GM21619 (cell line): ENCODE results near the gene HBQ1.
"Not testable (repeated sequence)": the region's sequence is repeated elsewhere in the genome, so short reads cannot be mapped to it uniquely, and the experiment has no call there.

Experiments used
- ATAC-seq: cut with Tn5 transposase; IDR thresholded peaks from one replicate; pipeline ENCODE4 v1.9.1; 2021; ENCODE audit not compliant: unreplicated experiment

The HBQ1 gene

DNA sequence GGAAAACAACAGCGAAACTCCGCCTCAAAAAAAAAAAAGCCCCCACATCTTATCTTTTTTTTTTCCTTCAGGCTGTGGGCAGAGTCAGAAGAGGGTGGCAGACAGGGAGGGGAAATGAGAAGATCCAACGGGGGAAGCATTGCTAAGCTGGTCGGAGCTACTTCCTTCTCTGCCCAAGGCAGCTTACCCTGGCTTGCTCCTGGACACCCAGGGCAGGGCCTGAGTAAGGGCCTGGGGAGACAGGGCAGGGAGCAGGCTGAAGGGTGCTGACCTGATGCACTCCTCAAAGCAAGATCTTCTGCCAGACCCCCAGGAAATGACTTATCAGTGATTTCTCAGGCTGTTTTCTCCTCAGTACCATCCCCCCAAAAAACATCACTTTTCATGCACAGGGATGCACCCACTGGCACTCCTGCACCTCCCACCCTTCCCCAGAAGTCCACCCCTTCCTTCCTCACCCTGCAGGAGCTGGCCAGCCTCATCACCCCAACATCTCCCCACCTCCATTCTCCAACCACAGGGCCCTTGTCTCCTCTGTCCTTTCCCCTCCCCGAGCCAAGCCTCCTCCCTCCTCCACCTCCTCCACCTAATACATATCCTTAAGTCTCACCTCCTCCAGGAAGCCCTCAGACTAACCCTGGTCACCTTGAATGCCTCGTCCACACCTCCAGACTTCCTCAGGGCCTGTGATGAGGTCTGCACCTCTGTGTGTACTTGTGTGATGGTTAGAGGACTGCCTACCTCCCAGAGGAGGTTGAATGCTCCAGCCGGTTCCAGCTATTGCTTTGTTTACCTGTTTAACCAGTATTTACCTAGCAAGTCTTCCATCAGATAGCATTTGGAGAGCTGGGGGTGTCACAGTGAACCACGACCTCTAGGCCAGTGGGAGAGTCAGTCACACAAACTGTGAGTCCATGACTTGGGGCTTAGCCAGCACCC, 5.0 kb upstream of the HBQ1 start:
- ATAC-seq = no peak

DNA sequence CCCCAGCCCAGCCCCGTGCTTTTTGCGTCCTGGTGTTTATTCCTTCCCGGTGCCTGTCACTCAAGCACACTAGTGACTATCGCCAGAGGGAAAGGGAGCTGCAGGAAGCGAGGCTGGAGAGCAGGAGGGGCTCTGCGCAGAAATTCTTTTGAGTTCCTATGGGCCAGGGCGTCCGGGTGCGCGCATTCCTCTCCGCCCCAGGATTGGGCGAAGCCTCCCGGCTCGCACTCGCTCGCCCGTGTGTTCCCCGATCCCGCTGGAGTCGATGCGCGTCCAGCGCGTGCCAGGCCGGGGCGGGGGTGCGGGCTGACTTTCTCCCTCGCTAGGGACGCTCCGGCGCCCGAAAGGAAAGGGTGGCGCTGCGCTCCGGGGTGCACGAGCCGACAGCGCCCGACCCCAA, 4.3 kb upstream of the HBQ1 start:
- not testable (repeated sequence) for ATAC-seq

DNA sequence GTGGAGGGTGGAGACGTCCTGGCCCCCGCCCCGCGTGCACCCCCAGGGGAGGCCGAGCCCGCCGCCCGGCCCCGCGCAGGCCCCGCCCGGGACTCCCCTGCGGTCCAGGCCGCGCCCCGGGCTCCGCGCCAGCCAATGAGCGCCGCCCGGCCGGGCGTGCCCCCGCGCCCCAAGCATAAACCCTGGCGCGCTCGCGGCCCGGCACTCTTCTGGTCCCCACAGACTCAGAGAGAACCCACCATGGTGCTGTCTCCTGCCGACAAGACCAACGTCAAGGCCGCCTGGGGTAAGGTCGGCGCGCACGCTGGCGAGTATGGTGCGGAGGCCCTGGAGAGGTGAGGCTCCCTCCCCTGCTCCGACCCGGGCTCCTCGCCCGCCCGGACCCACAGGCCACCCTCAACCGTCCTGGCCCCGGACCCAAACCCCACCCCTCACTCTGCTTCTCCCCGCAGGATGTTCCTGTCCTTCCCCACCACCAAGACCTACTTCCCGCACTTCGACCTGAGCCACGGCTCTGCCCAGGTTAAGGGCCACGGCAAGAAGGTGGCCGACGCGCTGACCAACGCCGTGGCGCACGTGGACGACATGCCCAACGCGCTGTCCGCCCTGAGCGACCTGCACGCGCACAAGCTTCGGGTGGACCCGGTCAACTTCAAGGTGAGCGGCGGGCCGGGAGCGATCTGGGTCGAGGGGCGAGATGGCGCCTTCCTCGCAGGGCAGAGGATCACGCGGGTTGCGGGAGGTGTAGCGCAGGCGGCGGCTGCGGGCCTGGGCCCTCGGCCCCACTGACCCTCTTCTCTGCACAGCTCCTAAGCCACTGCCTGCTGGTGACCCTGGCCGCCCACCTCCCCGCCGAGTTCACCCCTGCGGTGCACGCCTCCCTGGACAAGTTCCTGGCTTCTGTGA, 3.5 kb upstream of the HBQ1 start, which contains the start of gene HBA1:
Gene HBA1, plus strand, starts transcription at position 204 of the 906 bp plus-strand sequence. Its CDS starts 37 bp downstream, at position 241.
- not testable (repeated sequence) for ATAC-seq

DNA sequence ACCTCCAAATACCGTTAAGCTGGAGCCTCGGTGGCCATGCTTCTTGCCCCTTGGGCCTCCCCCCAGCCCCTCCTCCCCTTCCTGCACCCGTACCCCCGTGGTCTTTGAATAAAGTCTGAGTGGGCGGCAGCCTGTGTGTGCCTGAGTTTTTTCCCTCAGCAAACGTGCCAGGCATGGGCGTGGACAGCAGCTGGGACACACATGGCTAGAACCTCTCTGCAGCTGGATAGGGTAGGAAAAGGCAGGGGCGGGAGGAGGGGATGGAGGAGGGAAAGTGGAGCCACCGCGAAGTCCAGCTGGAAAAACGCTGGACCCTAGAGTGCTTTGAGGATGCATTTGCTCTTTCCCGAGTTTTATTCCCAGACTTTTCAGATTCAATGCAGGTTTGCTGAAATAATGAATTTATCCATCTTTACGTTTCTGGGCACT, 2.9 kb upstream of the HBQ1 start:
- ATAC-seq = no peak

DNA sequence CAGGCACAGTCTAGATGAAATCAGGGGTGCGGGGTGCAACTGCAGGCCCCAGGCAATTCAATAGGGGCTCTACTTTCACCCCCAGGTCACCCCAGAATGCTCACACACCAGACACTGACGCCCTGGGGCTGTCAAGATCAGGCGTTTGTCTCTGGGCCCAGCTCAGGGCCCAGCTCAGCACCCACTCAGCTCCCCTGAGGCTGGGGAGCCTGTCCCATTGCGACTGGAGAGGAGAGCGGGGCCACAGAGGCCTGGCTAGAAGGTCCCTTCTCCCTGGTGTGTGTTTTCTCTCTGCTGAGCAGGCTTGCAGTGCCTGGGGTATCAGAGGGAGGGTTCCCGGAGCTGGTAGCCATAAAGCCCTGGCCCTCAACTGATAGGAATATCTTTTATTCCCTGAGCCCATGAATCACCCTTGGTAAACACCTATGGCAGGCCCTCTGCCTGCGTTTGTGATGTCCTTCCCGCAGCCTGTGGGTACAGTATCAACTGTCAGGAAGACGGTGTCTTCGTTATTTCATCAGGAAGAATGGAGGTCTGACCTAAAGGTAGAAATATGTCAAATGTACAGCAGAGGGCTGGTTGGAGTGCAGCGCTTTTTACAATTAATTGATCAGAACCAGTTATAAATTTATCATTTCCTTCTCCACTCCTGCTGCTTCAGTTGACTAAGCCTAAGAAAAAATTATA, 2.1 kb upstream of the HBQ1 start:
- no peak for ATAC-seq

DNA sequence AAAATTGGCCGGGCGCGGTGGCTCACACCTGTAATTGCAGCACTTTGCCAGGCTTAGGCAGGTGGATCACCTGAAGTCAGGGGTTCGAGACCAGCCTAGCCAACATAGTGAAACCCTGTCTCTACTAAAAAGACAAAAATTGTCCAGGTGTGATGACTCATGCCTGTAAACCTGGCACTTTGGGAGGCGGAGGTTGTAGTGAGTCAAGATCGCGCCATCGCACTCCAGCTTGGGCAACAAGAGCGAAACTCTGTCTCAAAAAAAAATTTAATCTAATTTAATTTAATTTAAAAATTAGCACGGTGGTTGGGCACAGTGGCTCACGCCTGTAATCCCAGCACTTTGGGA, 1.6 kb upstream of the HBQ1 start:
- no peak for ATAC-seq

DNA sequence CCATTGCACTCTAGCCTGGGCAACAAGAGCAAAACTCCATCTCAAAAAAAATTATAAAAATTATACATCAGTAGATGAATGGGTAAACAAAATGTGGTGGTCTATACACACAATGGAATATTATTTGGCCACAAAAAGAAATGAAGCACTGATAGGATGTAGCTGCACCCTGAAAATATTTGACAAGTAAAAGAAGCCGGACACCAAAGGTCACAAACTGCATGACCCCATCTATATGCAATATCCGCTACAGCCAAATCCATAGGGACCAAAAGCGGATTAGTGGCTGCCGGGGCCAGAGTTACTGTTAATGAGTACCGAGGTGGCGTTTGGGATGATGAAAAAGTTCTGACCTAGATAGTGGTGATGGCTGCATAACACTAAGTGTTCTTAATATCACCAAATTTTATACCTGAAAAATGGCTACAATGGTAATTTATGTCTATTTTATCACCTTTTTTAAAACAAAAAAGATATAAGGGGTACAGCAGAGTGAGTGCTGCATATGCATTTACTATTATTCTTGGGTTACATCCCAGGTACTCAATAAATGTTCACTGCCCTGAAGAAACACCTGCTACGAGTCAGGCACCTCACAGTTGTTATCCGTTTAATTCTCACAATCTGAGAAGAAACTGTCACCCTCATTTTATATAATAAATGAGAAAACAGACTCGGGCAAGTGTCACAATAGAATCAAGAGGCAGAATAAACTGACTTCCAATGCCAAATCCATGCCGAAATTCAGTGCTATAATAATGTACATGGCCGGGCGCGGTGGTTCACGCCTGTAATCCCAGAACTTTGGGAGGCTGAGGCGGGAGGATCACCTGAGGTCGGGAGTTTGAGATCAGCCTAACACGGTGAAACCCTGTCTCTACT, 807 bp upstream of the HBQ1 start:
- no peak for ATAC-seq

DNA sequence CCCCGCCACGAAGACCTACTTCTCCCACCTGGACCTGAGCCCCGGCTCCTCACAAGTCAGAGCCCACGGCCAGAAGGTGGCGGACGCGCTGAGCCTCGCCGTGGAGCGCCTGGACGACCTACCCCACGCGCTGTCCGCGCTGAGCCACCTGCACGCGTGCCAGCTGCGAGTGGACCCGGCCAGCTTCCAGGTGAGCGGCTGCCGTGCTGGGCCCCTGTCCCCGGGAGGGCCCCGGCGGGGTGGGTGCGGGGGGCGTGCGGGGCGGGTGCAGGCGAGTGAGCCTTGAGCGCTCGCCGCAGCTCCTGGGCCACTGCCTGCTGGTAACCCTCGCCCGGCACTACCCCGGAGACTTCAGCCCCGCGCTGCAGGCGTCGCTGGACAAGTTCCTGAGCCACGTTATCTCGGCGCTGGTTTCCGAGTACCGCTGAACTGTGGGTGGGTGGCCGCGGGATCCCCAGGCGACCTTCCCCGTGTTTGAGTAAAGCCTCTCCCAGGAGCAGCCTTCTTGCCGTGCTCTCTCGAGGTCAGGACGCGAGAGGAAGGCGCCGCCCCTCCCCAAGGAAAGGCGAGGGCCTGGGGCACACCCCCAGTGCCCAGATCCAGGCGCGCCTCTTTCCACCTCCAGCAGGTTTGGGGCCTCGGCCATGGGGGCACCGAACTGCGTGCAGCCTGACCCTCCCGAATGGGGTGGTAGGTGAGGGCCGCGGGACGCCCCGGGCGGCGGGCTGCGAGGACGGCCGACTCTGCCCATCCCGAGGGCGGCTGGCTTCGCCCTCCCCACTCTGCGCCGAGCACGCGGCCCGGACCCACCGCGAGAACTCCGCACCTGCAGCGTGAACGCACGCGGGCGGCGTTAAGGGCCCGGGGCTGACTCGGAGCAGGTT, 664 bp downstream of the HBQ1 start:
- no peak for ATAC-seq

DNA sequence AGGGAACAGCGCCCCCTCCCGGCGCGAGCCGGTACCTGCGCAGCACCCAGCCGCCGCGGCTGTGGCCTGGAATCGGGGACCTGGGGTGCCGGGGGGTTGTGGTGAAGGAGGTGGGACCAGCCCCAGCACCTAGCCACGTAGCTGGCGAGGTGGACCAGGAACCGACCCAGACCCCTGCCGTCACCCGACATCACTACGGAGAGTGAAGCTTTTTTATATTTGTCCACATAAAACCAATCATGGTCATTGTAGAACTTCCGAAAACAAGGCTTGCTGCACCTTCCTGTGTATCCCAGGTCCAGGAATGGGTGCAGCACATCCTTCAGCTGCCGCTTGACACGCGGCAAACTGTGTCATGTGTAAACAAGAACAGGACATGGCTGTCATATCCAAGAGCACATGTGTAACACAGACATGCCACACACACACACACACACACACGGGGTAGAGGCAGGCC, 1.3 kb downstream of the HBQ1 start:
- ATAC-seq = no peak

DNA sequence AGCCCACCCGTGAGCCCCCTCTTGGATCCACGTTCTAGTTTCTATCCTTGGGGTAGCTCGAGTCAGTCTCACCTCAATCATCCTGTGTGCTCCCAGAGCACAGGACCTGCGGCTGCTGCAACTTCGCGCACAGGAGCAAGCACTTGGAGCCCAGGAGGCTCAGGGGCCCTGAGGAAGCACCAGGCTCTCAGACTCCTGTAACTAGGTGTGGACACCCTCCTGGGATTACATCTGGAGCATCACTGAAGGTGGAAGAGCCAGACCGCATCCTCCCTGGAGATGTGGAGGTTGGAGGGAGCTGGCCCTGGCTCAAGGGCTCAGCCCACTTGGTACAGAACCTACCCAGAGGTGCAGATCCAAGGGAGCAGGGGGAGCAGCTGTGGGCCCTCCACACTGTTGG, 2.7 kb downstream of the HBQ1 start:
- no peak for ATAC-seq

DNA sequence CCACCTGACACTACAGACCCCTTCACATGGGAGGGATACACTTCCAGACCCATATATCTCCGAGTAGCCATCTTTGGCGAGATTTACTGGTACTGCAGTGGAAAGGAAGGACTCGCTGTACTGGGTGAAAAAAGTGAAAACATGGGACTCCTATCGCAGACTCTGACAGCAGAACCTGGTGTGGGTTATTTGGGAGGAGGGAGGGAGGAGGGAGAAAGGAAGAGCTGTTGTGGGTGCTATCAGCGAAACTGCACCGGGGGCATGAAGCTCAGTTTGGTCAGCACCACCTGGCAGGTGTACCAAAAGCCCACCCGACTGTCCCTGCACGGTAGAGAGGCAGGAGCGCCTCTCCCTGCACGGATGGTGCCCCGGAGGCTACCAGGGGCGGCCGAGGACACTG, 5.0 kb downstream of the HBQ1 start:
- no peak for ATAC-seq

DNA sequence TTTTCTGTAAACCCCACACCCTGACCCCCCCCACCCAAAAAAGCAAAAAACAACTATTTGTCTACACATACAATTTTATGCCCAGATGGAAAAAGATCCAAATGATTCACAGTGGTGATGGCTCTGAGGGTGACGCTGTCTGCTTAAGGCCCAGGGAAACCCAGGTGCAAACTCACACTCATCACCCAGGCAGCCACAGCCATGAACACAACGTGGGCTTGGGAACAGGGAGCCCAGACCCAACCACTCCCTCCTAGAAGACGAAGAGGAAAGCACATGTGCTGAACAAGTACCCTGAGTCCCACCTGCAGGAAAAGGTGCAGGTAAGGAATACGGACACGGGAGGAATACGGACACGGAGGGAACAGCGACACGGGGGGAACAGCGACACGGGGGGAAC, 5.4 kb downstream of the HBQ1 start:
- no peak for ATAC-seq

DNA sequence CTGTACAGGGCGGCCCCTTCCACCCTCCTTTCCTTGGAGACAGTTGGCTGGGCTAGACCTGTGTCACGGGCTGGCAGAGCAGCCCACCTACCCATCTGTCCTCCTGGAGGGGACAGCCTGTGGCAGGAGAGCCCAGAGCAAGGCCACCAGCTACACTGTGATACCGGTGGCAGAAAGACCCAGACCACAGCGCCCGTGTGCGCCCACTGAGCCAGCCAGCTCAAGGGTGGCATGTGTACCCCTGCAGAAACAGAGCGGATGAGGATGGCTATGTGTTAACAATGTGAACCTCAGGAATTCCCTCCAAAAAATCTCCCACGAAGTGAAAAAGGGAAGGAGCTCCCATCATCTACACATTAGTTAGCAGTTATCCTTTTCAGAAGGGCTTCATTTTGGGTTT, 7.1 kb downstream of the HBQ1 start:
- ATAC-seq = no peak

DNA sequence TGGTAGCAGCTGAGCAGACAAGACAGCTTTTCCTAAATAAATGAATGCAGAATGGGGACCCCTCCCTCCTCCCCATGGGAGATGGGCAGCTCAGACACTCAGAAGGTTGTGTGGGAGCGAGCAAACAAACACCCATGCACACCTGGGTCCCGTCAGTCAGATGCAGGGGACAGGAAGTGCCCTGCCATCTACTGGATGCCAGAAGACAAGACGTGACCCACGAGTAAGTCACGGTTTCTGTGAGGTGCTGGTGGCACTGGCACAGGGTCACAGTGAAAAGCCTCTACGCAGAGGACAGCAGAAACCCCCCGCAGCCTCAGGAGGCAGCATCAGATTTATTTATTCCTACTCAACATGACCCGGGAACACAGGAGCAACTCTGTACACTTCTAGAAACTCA, 8.4 kb downstream of the HBQ1 start:
- no peak for ATAC-seq

DNA sequence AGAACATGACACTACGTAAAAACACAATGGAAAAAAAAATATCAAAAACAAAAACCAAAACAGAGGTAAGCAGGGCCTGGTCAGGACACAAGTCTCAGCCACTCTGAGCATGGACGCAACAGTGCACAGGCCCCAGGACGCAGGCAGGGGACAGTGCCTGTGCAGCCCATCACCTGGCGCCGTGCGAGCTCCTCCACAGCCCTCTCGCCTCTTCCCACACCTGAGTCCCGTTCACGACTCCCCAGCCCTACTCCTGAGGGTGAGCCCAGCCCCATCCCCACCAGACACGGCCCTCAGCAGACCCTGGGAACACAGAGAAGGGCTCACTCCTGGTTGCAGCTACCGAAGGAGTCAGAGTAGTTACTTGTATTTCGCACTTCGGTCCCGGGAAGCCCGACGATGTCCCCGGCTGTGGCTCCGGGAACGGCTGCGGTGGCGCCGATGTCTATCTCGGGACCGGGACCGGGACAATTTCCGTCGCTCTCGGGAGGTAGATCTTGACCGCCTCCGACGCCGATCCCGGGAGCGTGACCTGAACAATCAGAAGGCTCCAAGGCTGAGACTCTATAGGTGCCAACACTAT, 9.4 kb downstream of the HBQ1 start:
- ATAC-seq = no peak

DNA sequence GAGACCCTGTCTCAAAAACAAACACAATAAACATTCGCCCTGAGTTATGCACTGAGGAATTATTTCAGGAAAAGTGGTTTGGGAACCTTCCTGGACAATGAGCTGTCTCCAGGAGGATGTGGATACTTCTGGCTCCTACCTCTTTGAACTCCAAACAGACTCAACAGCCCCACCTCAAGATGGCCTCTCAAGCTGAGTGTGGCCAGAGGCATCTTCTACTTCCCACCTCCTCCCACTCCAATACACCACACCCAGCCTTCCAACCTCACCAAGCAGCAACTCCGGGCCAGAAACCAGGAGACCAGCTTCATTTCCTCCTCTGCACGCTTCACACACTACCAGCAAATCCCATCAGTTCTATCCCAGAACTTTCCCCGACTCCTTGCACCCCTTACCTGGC, 11.6 kb downstream of the HBQ1 start:
- no peak for ATAC-seq

DNA sequence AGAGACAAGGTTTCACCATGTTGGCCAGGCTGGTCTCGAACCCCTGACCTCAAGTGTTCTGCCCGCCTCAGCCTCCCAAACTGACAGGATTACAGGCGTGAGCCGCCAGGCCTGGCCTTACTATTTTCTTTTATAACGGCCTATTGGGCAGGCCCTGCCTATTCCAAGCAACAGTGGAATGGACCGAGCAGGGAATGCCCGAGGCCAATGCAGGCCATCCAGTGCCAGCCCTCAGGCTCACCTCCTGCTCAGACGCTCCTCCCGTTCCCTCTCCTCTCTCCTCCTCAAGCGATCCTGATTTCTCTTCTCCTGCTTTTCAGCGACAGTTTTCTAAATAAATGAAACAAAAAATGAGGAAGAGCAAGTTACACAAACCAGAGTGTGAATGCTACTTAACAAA, 12.4 kb downstream of the HBQ1 start:
- no peak for ATAC-seq

DNA sequence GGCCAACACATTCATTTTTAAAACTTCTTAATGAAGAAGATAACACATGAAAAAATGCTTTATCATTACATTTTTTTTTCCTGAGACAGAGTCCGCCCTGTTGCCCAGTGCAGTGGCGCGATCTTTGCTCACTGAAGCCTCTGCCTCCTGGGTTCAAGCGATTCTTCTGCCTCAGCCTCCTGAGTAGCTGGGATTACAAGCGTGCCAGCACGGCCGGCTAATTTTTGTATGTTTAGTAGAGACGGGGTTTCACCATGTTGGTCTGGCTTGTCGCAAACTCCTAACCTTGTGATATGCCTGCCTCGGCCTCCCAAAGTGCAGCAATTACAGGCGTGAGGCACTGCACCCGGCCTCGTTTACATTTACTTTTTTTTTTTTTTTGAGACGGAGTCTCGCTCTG, 13.2 kb downstream of the HBQ1 start:
- no peak for ATAC-seq

DNA sequence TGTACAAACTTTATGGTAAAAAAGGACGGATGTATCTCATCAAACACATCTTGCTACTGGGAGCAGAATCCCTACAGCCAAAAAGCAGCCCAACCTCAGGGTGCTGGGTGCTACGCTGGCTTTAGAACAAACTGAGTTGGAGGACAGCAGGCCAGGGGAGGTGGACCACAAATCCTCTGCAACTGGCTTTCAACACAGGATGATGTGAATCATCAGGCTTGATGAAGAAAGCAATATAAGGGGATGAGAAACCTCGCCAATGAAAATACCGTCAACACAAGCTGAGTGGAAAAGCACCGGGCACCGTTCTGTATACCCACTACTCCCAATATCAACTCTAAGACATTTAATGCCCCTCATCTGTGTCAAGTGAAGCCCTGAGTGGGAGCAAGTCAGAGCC, 14.3 kb downstream of the HBQ1 start:
- no peak for ATAC-seq
